GM12875 (cell line): ENCODE data around the gene TMEM182.

Source experiments
- H3K4me3 ChIP-seq: one replicate; pipeline ENCODE4 v1.5.1; 2011; ENCODE audit warnings: low read depth, low read length, control low read depth
- TF ChIP-seq, protein P1 (sequence below): IDR thresholded peaks from 2 replicates; pipeline ENCODE4 v1.5.1; 2011; ENCODE audit warnings: low read depth, mild to moderate bottlenecking, control low read depth, inconsistent platforms, low read length, moderate library complexity, borderline replicate concordance; ENCODE audit not compliant: insufficient read depth

The TMEM182 gene

DNA sequence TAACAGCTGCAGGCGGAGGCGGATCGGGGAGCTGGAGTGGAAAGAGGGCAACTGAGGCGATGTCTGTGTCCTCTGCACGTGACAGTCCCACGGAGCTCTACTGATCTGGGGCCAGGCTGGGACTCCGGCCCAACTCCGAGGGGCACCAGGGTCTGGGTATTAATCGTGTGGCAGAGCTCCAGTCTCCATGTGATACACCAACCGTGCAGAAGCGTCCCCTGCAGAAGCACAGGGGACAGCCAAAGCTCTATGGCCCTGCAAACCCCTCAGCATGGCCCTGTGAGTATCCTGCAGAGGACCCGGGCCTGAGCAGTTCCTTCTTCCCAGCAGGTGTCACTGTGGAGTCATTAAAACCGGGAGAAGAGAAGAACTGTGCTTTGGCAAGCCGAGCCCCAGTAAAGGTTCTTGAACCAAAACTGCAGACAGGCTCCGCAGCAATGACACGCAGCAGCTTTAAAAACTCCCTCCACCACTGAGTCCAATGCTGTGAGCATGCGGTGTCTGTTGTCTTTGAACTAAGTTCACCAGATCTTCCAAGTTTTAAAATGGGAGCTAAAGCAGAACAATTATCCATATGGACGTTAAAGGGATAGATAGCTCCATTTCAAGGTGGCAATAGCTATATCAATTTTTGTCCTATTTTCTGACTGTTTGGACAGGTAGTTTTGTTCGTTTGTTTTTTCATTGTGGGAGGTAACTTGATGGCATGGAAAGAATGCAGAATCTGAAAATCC, 79.4 kb downstream of the TMEM182 start:
- no peak overlapping the region for H3K4me3 ChIP-seq
- TF ChIP-seq, protein P1, sequence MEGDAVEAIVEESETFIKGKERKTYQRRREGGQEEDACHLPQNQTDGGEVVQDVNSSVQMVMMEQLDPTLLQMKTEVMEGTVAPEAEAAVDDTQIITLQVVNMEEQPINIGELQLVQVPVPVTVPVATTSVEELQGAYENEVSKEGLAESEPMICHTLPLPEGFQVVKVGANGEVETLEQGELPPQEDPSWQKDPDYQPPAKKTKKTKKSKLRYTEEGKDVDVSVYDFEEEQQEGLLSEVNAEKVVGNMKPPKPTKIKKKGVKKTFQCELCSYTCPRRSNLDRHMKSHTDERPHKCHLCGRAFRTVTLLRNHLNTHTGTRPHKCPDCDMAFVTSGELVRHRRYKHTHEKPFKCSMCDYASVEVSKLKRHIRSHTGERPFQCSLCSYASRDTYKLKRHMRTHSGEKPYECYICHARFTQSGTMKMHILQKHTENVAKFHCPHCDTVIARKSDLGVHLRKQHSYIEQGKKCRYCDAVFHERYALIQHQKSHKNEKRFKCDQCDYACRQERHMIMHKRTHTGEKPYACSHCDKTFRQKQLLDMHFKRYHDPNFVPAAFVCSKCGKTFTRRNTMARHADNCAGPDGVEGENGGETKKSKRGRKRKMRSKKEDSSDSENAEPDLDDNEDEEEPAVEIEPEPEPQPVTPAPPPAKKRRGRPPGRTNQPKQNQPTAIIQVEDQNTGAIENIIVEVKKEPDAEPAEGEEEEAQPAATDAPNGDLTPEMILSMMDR, result peak; percentile 73

DNA sequence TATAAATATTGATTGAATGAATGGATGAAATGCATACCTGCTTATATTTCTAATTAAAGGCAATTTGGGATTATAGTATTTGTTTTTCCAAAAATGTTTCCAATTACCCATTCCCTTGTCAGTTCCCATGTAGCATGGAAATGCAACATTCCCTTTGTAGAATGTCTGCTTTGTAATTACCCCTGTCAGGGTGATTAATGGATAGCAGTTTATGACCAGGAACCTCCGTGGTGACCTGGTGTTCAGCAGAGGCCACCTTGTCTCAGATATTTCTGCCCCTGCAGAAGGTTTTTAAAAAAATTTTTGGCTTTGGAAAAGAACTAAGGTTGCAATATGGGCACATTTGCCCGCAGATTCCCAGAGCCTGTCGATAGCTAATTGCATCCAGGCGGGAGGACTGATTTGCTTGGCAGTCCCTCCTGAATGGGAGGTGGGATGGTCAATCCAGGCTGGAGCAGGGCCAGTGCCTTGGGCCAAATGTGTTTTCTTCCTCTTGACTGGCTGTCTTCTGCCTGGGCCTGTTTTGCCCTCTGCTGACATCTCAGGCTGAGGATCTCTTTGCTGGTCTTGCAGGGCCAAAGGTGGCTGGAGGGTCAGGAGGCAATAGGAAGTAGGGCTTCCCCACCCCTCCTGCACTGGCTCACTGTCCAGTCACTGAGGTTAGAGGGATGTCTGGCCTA, 82.1 kb downstream of the TMEM182 start:
- no peak overlapping the region for H3K4me3 ChIP-seq

DNA sequence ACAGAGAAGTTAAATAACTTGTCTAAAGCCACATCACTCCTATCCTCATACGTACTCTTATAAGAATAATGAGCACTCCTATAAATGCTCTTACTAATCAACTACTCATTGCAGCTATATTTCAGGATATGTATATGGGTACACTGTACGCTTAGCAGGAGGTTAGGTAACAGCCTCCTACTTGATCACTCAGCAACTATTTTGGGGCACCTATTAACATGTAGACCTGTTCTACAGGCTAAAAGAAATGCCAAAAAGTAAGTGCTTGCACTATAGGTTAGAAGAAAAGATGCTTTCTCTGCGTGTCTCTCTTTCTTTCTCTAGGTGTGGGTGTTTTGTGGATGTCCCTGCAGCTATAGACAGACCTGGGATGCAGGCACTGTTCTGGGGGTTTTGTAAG, 83.1 kb downstream of the TMEM182 start:
- TF ChIP-seq, protein P1, result no peak
- H3K4me3 ChIP-seq, result no peak overlapping the region

More for the DNA sequence above, 82.1 kb downstream of the TMEM182 start:
- TF ChIP-seq, protein P1, result no peak

DNA sequence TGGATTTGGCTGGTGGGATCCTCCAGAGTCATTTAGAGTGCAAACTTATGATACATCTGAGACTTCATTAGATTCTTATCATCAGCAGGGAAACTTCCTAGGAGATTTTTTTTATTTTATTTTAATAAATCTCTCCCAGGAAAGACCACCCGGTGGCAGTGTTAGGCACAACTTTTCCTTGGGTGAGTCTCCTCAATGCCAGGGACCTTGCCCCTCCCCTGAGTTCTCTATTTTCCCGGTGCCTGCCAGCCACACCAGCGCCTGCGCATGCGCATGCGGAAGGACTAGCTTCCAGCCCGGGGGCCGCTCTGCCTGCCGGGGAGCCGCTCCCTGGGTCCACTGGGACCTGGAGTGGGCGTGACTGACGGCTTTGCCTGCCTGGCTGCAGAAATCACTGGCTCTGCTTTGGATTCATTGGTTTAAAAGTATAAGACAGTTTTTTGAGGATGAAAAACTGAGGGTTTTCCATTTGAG, 86.6 kb downstream of the TMEM182 start:
- TF ChIP-seq, protein P1, result no peak
- H3K4me3 ChIP-seq, result no peak overlapping the region

DNA sequence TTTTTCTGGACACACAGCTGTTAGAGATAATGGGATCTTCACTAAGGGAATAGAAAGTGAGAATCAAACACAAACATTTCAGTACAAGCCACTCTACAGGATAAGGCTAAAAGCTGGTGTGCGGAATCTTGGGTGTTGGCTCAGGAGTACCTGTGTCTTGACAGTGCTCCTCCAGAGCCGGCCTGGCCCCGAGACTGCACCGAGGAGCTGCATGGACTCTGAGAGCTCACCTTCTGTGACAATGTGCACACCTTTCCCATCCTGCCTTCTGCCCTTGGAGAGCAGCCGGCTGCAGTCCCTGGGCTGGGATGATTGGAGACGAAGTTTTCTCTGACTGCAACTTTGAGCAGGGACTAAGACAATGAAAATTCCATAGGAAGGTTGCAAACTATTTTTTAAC, 89.1 kb downstream of the TMEM182 start:
- TF ChIP-seq, protein P1, result no peak
- no peak overlapping the region for H3K4me3 ChIP-seq

DNA sequence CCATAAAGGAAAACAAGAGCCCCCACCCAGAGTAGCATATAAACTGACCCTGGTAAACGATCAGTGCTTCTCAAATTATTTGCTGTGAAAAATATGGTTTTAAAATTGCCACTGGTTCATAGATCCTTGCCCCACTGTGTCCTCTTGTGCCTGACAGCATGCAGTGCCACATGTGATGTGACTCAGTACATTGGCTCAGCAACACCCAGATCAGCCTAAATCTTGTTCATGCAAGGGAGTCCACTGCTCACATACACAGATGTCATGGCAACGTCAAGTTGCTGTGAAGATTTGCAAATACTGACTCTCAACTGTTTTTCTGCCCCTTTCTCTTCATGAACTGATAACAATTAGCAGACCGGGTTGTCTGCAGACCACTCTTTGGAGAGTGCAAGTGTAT, 91.0 kb downstream of the TMEM182 start:
- TF ChIP-seq, protein P1, result no peak
- no peak overlapping the region for H3K4me3 ChIP-seq
